GM10248 (cell line): ENCODE results near the gene DAGLB.
"Not testable (repeated sequence)": the region's sequence is repeated elsewhere in the genome, so short reads cannot be mapped to it uniquely, and the experiment has no call there.

Experiments used
- CTCF ChIA-PET: fragments of 300-600 bp; sonication (Branson Sonifier 250); formaldehyde crosslinking; extraction: SDS; loops from one replicate; lab custom pipeline; 2021; ENCODE audit warnings: antibody characterized with exemption; lab: Yijun Ruan, JAX
- POLR2A ChIA-PET: fragments of 350-650 bp; sonication (Branson Sonifier 250); formaldehyde crosslinking; extraction: SDS; loops from one replicate; lab custom pipeline; 2020; ENCODE audit warnings: antibody characterized with exemption; lab: Yijun Ruan, JAX
- DNase-seq: peaks from one replicate; pipeline ENCODE4 v3.0.0; 2012; ENCODE audit errors: extremely low spot score
- TF ChIP-seq, protein P1 (sequence below): IDR thresholded peaks from 2 replicates; pipeline ENCODE4 v1.5.1; 2012; ENCODE audit warnings: mild to moderate bottlenecking, low read depth; ENCODE audit errors: extremely low read depth, missing control alignments, control extremely low read depth

DAGLB gene

DNA sequence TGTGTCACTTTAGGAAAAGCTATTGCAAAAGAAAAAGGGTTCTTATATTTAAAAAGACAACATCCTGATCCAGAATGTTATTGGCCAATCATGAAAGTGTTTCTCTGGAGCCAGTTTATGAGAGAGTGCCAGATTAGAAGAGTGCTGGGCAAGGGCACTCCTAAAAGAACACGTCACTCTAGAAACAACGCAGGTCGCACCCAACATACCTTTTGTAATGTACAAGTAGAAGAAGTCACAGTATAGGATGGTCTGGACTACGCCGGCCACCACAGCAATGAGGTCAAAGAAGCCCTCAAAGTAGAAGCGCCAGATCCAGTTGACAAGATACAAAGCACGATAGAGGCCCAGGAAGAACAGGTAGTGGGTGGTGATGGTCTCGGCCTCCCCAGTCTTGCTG lies 18.1 kb upstream of the DAGLB start:
- CTCF ChIA-PET = interaction anchor here (1.6 kb wide), 1 partner anchor 50 kb away, joined by 3 read pairs; no protein-coding TSS in a partner anchor

DNA sequence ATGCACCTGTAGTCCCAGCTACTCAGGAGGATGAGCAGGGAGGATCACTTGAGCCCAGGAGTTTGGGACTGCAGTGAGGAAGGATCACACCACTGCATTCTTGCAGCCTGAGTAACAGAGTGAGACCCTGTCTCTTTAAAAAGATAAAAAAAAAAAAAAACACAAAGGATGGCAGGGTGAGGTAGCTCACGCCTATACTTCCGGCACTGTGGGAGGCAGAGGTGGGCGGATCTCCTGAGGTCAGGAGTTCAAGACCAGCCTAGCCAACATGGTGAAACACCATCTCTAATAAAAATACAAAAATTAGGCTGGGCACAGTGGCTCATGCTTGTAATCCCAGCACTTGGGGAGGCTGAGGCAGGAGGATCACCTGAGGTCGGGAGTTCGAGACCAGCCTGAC lies 15.9 kb upstream of the DAGLB start:
- CTCF ChIA-PET = interaction anchor here (0.9 to 1.7 kb wide), 4 partner anchors 9 to 16 kb away, joined by 3 to 8 read pairs (median 4); partner anchors contain the start of gene DAGLB
- DNase-seq, POLR2A ChIA-PET: not testable (repeated sequence)

More for the DNA sequence above, 18.1 kb upstream of the DAGLB start:
- TF ChIP-seq, protein P1, sequence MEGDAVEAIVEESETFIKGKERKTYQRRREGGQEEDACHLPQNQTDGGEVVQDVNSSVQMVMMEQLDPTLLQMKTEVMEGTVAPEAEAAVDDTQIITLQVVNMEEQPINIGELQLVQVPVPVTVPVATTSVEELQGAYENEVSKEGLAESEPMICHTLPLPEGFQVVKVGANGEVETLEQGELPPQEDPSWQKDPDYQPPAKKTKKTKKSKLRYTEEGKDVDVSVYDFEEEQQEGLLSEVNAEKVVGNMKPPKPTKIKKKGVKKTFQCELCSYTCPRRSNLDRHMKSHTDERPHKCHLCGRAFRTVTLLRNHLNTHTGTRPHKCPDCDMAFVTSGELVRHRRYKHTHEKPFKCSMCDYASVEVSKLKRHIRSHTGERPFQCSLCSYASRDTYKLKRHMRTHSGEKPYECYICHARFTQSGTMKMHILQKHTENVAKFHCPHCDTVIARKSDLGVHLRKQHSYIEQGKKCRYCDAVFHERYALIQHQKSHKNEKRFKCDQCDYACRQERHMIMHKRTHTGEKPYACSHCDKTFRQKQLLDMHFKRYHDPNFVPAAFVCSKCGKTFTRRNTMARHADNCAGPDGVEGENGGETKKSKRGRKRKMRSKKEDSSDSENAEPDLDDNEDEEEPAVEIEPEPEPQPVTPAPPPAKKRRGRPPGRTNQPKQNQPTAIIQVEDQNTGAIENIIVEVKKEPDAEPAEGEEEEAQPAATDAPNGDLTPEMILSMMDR = no peak
- POLR2A ChIA-PET = no interaction called here
- no peak for DNase-seq

DNA sequence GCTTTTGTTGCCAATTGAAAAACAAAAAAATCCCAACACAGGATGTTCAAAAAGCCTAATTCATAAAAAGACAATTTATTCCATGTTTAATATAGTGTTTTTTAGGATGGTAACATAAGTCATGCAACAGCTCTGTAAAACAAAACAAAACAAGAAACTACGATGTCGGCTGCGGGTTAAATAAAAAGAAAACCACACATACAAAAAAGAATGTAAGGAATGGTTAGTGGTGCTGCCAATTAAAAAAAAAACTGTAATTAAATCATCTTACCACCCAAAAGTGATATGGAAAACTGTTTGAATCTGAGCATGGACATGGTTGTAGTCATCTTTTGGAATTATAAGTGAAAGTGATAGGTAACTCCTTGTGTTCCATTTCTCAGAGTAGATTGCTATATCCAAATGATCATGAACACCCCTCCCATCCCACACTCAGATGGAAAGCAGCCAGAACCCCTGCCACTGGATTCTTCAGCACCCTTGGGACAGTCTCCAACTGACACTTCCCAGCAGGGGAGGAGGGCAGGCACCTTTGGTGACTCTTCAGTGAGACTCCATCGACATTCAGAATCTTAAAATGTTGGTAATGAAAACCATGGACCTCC lies 14.3 kb upstream of the DAGLB start:
- ChIA-PET POLR2A (no interaction called here), CTCF (interaction anchor here (0.8 kb wide), 1 partner anchor 10 kb away, joined by 3 read pairs; no protein-coding TSS in a partner anchor)
- TF ChIP-seq, protein P1 = no peak
- DNase-seq = no peak

DNA sequence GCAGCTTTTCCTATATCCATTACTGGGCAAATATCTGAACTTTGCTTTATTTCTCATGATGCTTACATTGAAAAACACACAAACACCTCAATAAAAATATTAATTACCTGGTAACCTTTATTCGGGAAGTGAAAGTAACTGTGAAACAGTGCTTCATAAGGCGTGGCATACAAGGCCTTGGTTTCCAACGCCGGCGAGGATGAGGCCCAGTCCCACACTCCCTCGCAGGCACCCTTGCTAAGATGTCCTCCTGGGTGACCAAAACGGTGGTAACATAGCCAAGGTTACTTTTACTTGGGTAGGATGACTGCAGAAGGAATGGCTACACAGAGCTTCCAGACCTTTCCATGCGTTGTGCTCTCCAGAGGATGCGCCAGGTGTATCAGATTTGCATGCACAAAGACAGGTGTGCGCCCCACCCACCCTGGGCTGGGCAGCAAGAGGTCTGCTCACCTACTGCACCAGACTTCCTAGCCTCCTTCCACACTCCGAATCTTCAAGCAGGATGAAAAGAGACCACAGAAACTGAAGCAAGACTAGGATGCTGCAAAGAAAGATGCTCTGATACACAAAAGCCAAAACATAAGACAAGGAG lies 13.3 kb upstream of the DAGLB start:
- TF ChIP-seq, protein P1 = no peak
- POLR2A ChIA-PET = no interaction called here
- CTCF ChIA-PET = no interaction called here
- no peak for DNase-seq

DNA sequence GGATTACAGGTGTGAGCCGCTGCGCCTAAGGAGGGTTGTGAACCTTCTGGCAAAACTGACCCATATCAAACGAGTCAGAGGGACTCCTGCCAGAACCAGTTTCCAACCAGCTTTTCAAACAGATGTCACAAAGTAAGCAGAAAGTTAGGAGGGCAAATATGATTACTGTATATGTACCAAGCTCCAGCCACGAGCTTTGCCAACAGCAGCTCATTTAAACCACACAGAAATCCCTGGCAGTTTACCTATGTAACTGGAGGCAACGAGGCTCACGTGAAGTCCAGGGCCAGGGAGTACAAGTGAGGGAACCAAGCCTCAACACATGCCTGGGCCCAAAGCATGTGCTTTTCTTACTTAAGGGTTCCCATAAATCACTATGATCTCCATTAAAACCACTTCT lies 12.5 kb upstream of the DAGLB start:
- DNase-seq = no peak
- ChIA-PET CTCF (no interaction called here), POLR2A (no interaction called here)
- TF ChIP-seq, protein P1 = no peak

DNA sequence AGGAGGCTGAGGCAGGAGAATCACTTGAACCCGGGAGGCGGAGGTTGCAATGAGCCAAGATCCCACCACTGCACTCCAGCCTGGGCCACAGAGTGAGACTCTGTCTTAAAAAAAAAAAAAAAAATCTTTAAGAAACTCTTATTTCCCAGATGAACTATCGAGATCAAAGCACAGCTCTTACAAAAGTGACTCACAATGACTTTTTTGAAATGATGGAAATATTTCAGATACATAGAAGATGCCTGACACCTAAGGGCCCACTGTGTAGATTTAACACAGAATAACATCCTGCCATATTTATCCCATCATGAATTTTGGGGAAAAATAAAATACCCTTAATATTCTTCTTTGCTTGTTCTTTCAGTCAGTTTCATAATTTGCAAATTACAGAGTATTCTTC lies 10.9 kb upstream of the DAGLB start:
- POLR2A ChIA-PET, DNase-seq, CTCF ChIA-PET: not testable (repeated sequence)

DNA sequence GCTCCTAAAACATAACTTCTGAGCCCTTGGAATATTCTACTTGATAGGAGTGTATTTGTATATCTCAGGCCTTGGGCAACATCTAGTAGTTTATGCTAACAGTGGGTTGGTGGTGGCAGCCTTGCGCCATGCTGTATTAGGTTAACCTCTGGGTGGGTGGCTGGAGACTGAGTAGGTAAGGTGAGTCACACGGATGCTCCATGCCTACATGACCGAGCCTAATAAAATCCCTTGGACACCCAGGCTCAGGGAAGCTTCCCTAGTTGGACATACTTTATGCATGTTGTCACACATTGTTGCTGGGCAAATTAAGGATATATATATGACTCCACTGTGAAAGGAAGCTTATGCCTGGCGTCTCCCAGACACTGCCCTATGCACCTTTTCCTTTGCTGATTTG lies 6.0 kb upstream of the DAGLB start:
- TF ChIP-seq, protein P1 = no peak
- CTCF ChIA-PET = interaction anchor here (1.1 to 1.6 kb wide), 4 partner anchors 10 to 23 kb away, joined by 3 to 4 read pairs (median 3); no protein-coding TSS in a partner anchor
- POLR2A ChIA-PET = no interaction called here
- DNase-seq = no peak
